Small intestine (tissue), 7 donors: ENCODE results near the gene C8G. TPM values are rescaled to one million over a fixed set of nuclear protein-coding genes. Genes with fewer than 3 reads are reported as not detected.

Experiments
- DNase-seq, 2 donors: peaks; one replicate each; pipeline versions ENCODE4 v3.0.0 to v3.0.0-alpha.2; 2013
- FAIRE-seq: peaks from 2 replicates; lab custom pipeline; 2012; peaks lifted over from hg19 to GRCh38; lab: Jason Lieb, UNC
- H3K27ac ChIP-seq, 3 donors: one replicate each; pipeline ENCODE4 v1.5.1; 2013; ENCODE audit warnings: low read length in 2 of 3, mild to moderate bottlenecking in 2 of 3, control low read depth in 1 of 3, inconsistent platforms in 1 of 3, low read depth in 1 of 3, moderate library complexity in 1 of 3
- H3K27me3 ChIP-seq, 3 donors: one replicate each; pipeline ENCODE4 v1.6.1; 2013; ENCODE audit warnings: low read length in 3 of 3, inconsistent platforms in 1 of 3; ENCODE audit not compliant: control insufficient read depth in 3 of 3, insufficient read depth in 3 of 3
- H3K36me3 ChIP-seq, 3 donors: one replicate each; pipeline ENCODE4 v1.6.1; 2013; ENCODE audit warnings: low read length in 3 of 3, inconsistent platforms in 1 of 3, low read depth in 1 of 3, mild to moderate bottlenecking in 1 of 3, moderate library complexity in 1 of 3; ENCODE audit not compliant: control insufficient read depth in 3 of 3, insufficient read depth in 2 of 3
- H3K4me1 ChIP-seq, 3 donors: one replicate each; pipeline ENCODE4 v1.6.1; 2013; ENCODE audit warnings: low read length in 2 of 3, inconsistent platforms in 1 of 3, low read depth in 1 of 3, mild to moderate bottlenecking in 1 of 3, moderate library complexity in 1 of 3; ENCODE audit not compliant: control insufficient read depth in 3 of 3, insufficient read depth in 2 of 3
- H3K4me3 ChIP-seq, 3 donors: one replicate each; pipeline ENCODE4 v1.5.1; 2013; ENCODE audit warnings: low read length in 3 of 3, control low read depth in 1 of 3, inconsistent platforms in 1 of 3, low read depth in 1 of 3, mild to moderate bottlenecking in 1 of 3, moderate library complexity in 1 of 3
- H3K9me3 ChIP-seq, 2 donors: one replicate each; pipeline ENCODE4 v1.6.1; 2013; ENCODE audit warnings: low read depth in 1 of 2, low read length in 1 of 2; ENCODE audit not compliant: control insufficient read depth in 2 of 2, insufficient read depth in 1 of 2
- WGBS, 3 donors: extraction: QIAGEN DNeasy Blood & Tissue Kit; methylation state at CpG; one replicate each; pipeline ENCODE4 v1.1.7; 2013; 5-methylcytosine and 5-hydroxymethylcytosine counted together
- polyA plus RNA-seq, 4 donors: library from polyadenylated mRNA; stranded (reverse) in 3 of 4; unstranded in 1 of 4; fragments of 200-250 nt in 3 of 4; fragments of 120-200 nt in 1 of 4; gene quantifications; one replicate each; pipeline versions ENCODE4 v1.2.1 to v1.2.3, GENCODE V29; 2013
- donor health status: healthy with polysubstance abuse.
- donor health status: control.
- donor health status: control.
- donor health status: Bipolar disorder and iron deficiency.
- donor health status: healthy.

C8G gene
- polyA plus RNA-seq, 4 donors: 13.6 to 106 (median 61.3) TPM

DNA sequence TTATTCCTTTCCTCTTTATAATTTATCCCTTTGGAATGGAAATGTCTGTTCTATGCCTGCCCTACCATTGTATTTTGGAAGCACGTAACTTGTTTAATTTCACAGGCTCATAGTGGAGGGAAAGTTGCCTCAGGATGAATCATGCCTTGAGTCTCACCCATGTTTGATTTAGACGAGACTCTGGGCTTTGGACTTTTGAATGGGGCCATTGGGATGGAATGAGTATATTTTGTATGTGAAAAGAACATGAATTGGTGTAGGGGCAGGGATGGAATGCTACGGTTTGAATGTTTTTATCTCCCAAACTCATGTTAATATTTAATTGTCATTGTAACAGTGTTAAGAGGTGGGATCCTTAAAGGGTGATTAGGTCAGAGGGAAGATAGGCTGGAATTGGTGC lies 10.8 kb upstream of the C8G start:
- no peak overlapping the region for H3K4me3 ChIP-seq
- H3K27me3 ChIP-seq: no peaks in the 10 kb centered on the region
- DNase-seq: no peak
- peaks cover 0 to 32% (median 5%) of the 10 kb centered on the region in 3 donors for H3K36me3 ChIP-seq
- H3K4me1 ChIP-seq: no peaks in the 10 kb centered on the region
- 83 to 93% (median 88%) methylated on average over 3 of the region's 3 CpGs for WGBS, 3 donors
- no peak for FAIRE-seq
- H3K27ac ChIP-seq: no peak overlapping the region
- peaks cover 0 to 3% of the 10 kb centered on the region in 2 donors for H3K9me3 ChIP-seq

DNA sequence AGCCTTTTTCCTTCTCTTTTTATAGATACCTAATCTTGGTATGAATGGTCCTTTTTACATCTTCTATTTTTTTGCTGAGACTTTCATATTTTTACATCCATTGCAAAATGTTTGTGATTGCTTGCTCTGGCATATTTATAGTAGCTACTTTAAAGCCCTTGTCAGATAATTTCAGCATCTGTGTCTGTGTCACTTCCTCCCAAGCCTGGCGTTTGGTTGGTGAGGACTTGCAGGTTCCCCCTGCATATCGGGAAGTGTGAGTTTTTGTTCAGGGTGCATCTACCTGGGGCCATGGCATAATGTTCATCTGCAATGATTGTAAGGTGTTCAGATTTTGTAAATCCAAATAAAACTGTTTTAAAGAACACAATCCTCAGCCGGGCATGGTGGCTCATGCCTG lies 9.4 kb upstream of the C8G start:
- Histone ChIP-seq H3K36me3 (peaks cover 7 to 40% (median 9%) of the 10 kb centered on the region in 3 donors), H3K4me1 (no peaks in the 10 kb centered on the region), H3K27me3 (no peaks in the 10 kb centered on the region), H3K9me3 (peaks cover 0 to 3% of the 10 kb centered on the region in 2 donors), H3K27ac (no peak overlapping the region), H3K4me3 (no peak overlapping the region)
- no peak for FAIRE-seq
- DNase-seq: no peak
- WGBS, 3 donors: 85 to 95% (median 92%) methylated on average over 3 of the region's 3 CpGs

DNA sequence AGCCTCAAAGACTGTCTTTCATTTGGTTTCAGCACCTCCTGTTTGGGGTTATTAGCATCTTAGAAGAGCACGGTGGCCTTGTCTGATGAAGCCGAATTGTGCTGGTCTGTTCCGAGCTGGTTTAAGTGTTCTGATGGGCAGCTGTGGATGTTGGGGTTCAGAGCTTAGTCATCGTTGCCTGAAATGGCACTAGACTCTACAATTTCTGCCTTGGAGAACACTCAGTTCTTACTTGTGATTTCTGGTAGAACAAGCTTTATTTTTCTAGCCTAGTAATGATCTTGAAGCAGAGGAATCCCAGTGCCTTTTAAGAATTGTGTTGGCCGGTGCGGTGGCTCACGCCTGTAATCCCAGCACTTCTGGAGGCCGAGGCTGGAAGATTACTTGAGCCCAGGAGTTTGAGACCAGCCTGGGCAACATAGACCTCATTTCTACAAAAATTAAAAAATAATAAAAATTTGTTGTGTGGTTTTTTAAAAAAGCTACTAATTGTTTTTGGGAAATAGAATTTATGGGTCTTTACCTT lies 8.3 kb upstream of the C8G start:
- no peak overlapping the region for H3K4me3 ChIP-seq
- FAIRE-seq: no peak
- WGBS, 3 donors: 89 to 94% (median 91%) methylated on average over 8 of the region's 8 CpGs

DNA sequence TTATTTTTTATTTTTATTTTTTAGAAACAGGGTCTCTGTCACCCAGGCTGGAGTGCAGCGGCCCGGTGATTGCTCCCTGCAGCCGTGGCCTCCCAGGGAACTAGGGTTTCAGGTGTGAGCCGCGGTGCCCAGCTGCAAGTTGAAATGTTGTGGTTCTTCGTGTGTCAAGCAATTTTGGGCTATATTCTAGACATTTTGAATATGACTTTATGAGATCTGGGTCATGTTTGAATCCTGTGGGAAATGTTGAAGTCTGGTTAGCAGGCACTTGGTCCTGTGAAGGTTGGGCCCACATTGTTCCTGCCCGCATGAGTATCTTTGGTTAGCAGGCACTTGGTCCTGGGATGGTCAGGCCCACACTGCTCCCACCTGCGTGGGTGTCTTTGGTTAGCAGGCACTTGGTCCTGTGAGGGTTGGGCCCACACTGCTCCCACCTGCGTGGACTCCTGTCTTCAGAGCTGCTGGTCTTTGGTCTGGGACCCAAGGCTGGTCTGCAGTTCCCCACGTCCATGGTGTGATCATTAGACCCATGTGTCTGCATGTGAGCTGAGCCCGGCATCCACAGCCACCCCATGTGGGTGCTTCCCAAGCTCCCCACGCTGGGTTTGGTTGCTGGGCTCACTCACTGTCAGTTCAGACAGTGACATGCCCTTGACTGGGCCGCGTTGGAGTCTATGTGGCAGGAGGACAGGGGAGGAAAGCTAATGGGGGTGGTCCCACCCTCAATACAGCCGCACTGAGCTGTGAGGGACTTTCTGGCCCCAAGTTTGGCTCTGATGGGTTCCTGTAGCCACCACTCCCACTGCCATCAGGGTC lies 7.6 kb upstream of the C8G start:
- H3K9me3 ChIP-seq: peaks cover 0 to 3% of the 10 kb centered on the region in 2 donors
- FAIRE-seq (no peak), DNase-seq (no peak)
- H3K27me3 ChIP-seq: no peaks in the 10 kb centered on the region
- H3K4me1 ChIP-seq: no peaks in the 10 kb centered on the region
- peaks cover 21 to 58% (median 23%) of the 10 kb centered on the region in 3 donors for H3K36me3 ChIP-seq
- no peak overlapping the region for H3K4me3 ChIP-seq
- H3K27ac ChIP-seq: no peak overlapping the region
- 89 to 95% (median 92%) methylated on average over 15 of the region's 15 CpGs for WGBS, 3 donors

More for the DNA sequence above, 8.3 kb upstream of the C8G start:
- Histone ChIP-seq H3K36me3 (peaks cover 17 to 51% (median 17%) of the 10 kb centered on the region in 3 donors), H3K9me3 (peaks cover 0 to 3% of the 10 kb centered on the region in 2 donors), H3K27me3 (no peaks in the 10 kb centered on the region), H3K4me1 (no peaks in the 10 kb centered on the region), H3K27ac (no peak overlapping the region)
- no peak for DNase-seq

DNA sequence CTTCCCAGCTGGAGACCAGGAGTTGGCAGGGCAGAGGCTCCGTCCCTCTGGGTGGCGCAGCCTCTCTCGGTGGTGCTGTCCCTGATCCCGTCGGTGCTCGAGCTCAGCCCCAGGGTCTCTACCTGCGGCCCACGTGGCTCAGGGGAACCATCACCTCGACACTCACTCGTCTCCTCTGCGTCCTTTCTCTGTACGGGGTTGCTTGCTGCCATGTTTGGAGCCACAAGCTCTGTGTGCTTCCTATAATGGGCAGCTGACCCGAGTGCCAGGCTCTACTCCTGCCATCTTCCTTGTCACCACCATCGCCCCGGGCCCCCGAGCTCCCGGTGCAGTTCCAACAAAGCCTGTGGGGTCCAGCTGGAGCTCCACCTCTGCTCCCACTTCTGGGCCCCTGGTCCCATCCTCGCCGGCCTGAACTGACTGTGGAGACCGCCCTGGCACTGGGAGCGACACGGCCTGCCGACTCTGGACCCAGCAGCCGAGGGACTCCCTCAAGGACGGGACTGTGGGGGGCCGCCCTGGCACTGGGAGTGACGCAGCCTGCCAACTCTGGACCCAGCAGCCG lies 5.5 kb upstream of the C8G start:
- Histone ChIP-seq H3K9me3 (no peaks in the 10 kb centered on the region), H3K27me3 (no peaks in the 10 kb centered on the region), H3K36me3 (peaks cover 21 to 65% (median 23%) of the 10 kb centered on the region in 3 donors), H3K27ac (no peak overlapping the region), H3K4me1 (peaks cover 0 to 11% (median 2%) of the 10 kb centered on the region in 3 donors), H3K4me3 (no peak overlapping the region)
- 92 to 94% (median 92%) methylated on average over 28 of the region's 28 CpGs for WGBS, 3 donors
- no peak for FAIRE-seq
- DNase-seq: no peak

DNA sequence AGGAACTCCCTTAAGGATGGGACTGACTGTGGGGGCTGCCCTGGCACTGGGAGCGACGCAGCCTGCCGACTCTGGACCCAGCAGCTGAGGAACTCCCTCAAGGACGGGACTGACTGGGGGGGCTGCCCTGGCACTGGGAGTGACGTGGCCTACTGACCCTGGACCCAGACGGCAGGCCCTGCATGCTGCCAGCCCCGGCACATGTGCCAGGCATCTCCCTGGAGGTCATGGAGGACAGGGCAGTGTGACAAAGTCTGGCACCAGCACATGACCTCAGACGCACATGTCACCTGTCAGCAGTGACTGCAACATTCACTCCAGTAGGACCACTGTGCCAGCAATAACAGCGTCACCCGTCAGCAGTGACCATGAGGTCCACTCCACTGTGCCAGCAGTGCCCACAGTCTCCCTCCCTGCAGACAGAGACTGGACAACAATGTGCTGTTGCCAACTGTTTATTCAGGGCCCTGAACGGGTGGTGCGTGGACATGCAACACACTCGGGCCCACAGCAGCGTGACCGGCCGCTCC lies 5.0 kb upstream of the C8G start:
- no peak for FAIRE-seq
- peaks cover 21 to 60% (median 23%) of the 10 kb centered on the region in 3 donors for H3K36me3 ChIP-seq
- no peaks in the 10 kb centered on the region for H3K9me3 ChIP-seq
- H3K4me3 ChIP-seq: no peak overlapping the region
- DNase-seq: no peak
- H3K4me1 ChIP-seq: peaks cover 0 to 14% (median 2%) of the 10 kb centered on the region in 3 donors
- H3K27ac ChIP-seq: no peak overlapping the region
- WGBS, 3 donors: 74 to 78% (median 77%) methylated on average over 16 of the region's 16 CpGs
- H3K27me3 ChIP-seq: no peaks in the 10 kb centered on the region

DNA sequence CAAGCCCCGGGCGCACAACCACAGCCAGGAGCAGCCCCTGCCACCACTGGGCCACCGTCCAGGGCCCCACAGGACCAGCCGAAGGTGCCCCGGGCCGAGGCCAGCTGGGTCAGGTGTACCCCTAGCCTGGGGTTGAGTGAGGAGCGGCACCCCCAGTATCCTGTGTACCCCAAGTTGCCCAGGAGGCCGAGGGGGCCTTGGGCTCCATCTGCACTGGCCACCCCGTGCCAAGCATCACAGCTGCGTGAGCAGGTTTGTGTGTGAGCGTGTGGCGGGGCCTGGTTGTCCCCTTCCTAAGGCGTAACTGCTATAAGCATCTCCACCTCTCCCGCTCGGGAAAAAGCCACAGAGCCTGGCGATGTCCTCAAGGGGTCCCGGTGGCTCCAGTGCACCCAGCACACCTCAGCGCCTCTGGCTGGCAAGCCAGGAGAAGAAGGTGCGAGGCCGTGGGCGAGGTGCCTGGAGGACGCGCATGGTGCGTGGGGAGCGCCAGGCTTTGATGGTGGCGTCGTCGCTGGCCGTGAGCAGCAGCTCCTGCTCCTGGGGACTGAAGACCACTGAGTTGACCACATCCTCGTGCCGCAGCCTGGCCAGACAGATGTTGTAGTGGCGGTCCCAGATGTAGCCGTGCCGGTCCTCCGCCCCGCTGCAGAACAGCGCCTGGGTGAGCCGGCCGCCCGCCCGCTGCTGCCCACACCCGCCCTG lies 4.4 kb upstream of the C8G start:
- FAIRE-seq: no peak

More for the DNA sequence above, 4.4 kb upstream of the C8G start:
- no peaks in the 10 kb centered on the region for H3K27me3 ChIP-seq
- peaks cover 0 to 20% (median 2%) of the 10 kb centered on the region in 3 donors for H3K4me1 ChIP-seq
- no peak overlapping the region for H3K4me3 ChIP-seq
- no peak overlapping the region for H3K27ac ChIP-seq
- H3K36me3 ChIP-seq: peaks cover 21 to 61% (median 23%) of the 10 kb centered on the region in 3 donors
- WGBS, 3 donors: 94 to 96% (median 95%) methylated on average over 37 to 42 of the region's 42 CpGs
- no peak for DNase-seq
- no peaks in the 10 kb centered on the region for H3K9me3 ChIP-seq
